ENCODE results near the gene RIPK4. TPM values are rescaled to one million over a fixed set of nuclear protein-coding genes. Genes with fewer than 3 reads are reported as not detected.
"Not testable (repeated sequence)": the region's sequence is repeated elsewhere in the genome, so short reads cannot be mapped to it uniquely, and the experiment has no call there.

RIPK4 gene
- total RNA-seq, 1 donor from 2014 or later, result not detected

GRCh38 chr21:41796476-41797080, 29.7 kb upstream of the RIPK4 start:
- intact Hi-C loops (cut with micrococcal nuclease), result no loop called here

- intact Hi-C loops (cut with micrococcal nuclease), result no loop called here
Measured at GRCh38 chr21:41795726-41796125, 28.9 kb upstream of the RIPK4 start.

- intact Hi-C loops (cut with micrococcal nuclease), result no loop called here
Measured at GRCh38 chr21:41794600-41794999, 27.7 kb upstream of the RIPK4 start.

- intact Hi-C loops (cut with micrococcal nuclease), result no loop called here
Measured at GRCh38 chr21:41792711-41793110, 25.9 kb upstream of the RIPK4 start.

- intact Hi-C loops (cut with micrococcal nuclease), result no loop called here
Measured at GRCh38 chr21:41786509-41786987, 19.7 kb upstream of the RIPK4 start.

GRCh38 chr21:41785262-41785661, 18.4 kb upstream of the RIPK4 start:
- intact Hi-C loops (cut with micrococcal nuclease), result not testable (repeated sequence)

GRCh38 chr21:41784456-41785102, 17.7 kb upstream of the RIPK4 start:
- intact Hi-C loops (cut with micrococcal nuclease), result no loop called here

GRCh38 chr21:41783476-41784180, 16.8 kb upstream of the RIPK4 start:
- intact Hi-C loops (cut with micrococcal nuclease), result no loop called here

GRCh38 chr21:41781050-41781410, 14.2 kb upstream of the RIPK4 start:
- intact Hi-C loops (cut with micrococcal nuclease), result no loop called here

- intact Hi-C loops (cut with micrococcal nuclease), result no loop called here
Measured at GRCh38 chr21:41780337-41781049, 13.6 kb upstream of the RIPK4 start.

- intact Hi-C loops (cut with micrococcal nuclease), result no loop called here
Measured at GRCh38 chr21:41779659-41780058, 12.8 kb upstream of the RIPK4 start.

GRCh38 chr21:41778930-41779600, 12.2 kb upstream of the RIPK4 start:
- intact Hi-C loops (cut with micrococcal nuclease), result no loop called here

- intact Hi-C loops (cut with micrococcal nuclease), result no loop called here
Measured at GRCh38 chr21:41777951-41778815, 11.3 kb upstream of the RIPK4 start.

GRCh38 chr21:41776778-41777177, 9.9 kb upstream of the RIPK4 start:
- intact Hi-C loops (cut with micrococcal nuclease), result no loop called here

- intact Hi-C loops (cut with micrococcal nuclease), result no loop called here
Measured at GRCh38 chr21:41775149-41775472, 8.3 kb upstream of the RIPK4 start.

GRCh38 chr21:41774467-41775148, 7.8 kb upstream of the RIPK4 start:
- intact Hi-C loops (cut with micrococcal nuclease), result no loop called here

- intact Hi-C loops (cut with micrococcal nuclease), result no loop called here
Measured at GRCh38 chr21:41772351-41773080, 5.7 kb upstream of the RIPK4 start.

GRCh38 chr21:41771625-41771945, 4.7 kb upstream of the RIPK4 start:
- intact Hi-C loops (cut with micrococcal nuclease), result no loop called here

GRCh38 chr21:41770901-41771624, 4.2 kb upstream of the RIPK4 start:
- intact Hi-C loops (cut with micrococcal nuclease), result no loop called here

Measured in T-helper 1 cell treated with Interleukin-12 subunit alpha and Interleukin-12 subunit beta and Interleukin-4 antibody, amounts not matched to agents 30 ng/mL and 1 ng/mL, for 36 hours (primary cell).